Activated CD4-positive, alpha-beta T cell treated with anti-CD3 and anti-CD28 coated beads for 36 hours (primary cell): Measurements from ENCODE around the gene MAPRE2. TPM values are rescaled to one million over a fixed set of nuclear protein-coding genes. Genes with fewer than 3 reads are reported as not detected.

Experiments
- ATAC-seq: fragments of 200-7000 bp; cut with Tn5 transposase; one replicate; pipeline ENCODE4 v1.10.0; 2021; ENCODE audit warnings: mild to moderate bottlenecking, moderate library complexity
- CTCF ChIA-PET: fragments of 350-600 bp; sonication (Branson Sonifier 250); formaldehyde crosslinking; loops from one replicate; lab custom pipeline; 2021; ENCODE audit warnings: antibody characterized with exemption; lab: Charles Lee
- POLR2A ChIA-PET: fragments of 350-600 bp; sonication (Branson Sonifier 250); formaldehyde crosslinking; loops from one replicate; lab custom pipeline; 2021; ENCODE audit warnings: antibody characterized with exemption, inconsistent platforms; lab: Charles Lee
- DNase-seq: peaks from one replicate; pipeline ENCODE4 v3.0.0-alpha.2; 2020
- H3K27ac Mint-ChIP-seq: one replicate; pipeline ENCODE4 v1.8.0; 2021; ENCODE audit warnings: mixed read lengths
- H3K27me3 Mint-ChIP-seq: one replicate; pipeline ENCODE4 v1.8.0; 2021; ENCODE audit warnings: mixed read lengths
- H3K36me3 Mint-ChIP-seq: one replicate; pipeline ENCODE4 v1.8.0; 2021; ENCODE audit warnings: low read depth, mixed read lengths
- H3K4me1 Mint-ChIP-seq: one replicate; pipeline ENCODE4 v1.8.0; 2021; ENCODE audit warnings: mixed read lengths
- H3K4me3 Mint-ChIP-seq: one replicate; pipeline ENCODE4 v1.8.0; 2021; ENCODE audit warnings: mild to moderate bottlenecking, moderate library complexity, mixed read lengths
- H3K9me3 Mint-ChIP-seq: one replicate; pipeline ENCODE4 v1.8.0; 2021; ENCODE audit warnings: low read depth, mixed read lengths
- intact Hi-C, 2 experiments: fragments of 100-400 bp; cut with DNase I in 1 of 2; cut with micrococcal nuclease in 1 of 2; formaldehyde crosslinking; loops; one replicate each; pipeline versions ENCODE4 v1.14.2 to v1.15.1; 2022 to 2024; cut with DNase I, micrococcal nuclease
- total RNA-seq, 2 experiments: library from RNA; stranded (reverse); gene quantifications; one replicate each; pipeline ENCODE4 v1.2.3, GENCODE V29; 2021

MAPRE2 gene
- 10 to 100 TPM; 59.4 to 83.8 TPM for total RNA-seq

DNA sequence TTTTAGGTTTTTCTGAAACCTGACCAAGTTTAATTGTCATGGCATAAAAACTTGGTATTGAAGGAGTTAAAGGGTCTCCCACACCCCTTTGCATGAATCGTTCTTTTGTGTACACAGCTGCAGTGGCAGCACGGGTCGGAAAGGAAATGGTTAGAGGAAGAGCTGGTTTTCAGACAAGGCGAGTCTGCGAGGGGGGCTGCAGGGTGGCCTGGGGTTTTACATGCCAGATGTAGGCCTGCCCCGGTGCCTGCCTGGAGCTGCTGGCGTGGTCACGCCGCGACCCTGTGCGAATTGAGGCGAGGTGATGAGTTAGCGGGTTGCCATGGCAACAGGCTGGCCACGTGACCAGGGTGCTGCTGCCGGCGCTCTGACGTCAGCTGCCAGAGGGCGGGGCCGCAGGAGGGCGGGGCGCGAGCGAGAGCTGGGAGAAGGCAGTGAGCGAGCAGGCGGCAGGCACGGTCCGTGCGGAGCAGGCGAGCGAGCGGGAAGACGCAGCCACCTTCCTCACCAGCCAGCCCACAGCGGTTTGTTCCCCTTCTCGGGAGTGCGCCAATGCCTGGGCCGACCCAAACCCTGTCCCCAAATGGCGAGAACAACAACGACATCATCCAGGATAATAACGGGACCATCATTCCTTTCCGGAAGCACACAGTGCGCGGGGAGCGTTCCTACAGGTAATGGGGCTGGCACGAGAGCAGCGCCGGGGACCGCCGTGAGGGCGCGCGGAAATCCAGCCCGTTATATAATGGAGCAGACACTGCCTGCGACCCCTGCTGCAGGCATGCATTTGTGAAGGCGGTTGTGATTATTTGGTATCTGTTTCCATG lies at the start of gene MAPRE2:
Gene MAPRE2 (plus strand): TSS at position 426 of the 827 bp plus-strand sequence. CDS start 127 bp downstream, at position 553.
- Mint-ChIP-seq H3K27me3 (no peaks in the 10 kb centered on the region), H3K27ac (peak within 1 kb of the TSS; percentile 98), H3K36me3 (no peaks in the 10 kb centered on the region), H3K4me3 (peak within 1 kb of the TSS; percentile 97), H3K4me1 (peaks cover 57% of the 10 kb centered on the region), H3K9me3 (no peaks in the 10 kb centered on the region)
- ChIA-PET POLR2A (interaction anchor here (0.5 to 1.3 kb wide), 7 partner anchors 9 to 183 kb away, joined by 3 to 18 read pairs (median 4); no protein-coding TSS in a partner anchor), CTCF (interaction anchor here (0.6 to 5.4 kb wide), 4 partner anchors 13 to 136 kb away, joined by 3 to 72 read pairs (median 4); no protein-coding TSS in a partner anchor)
- intact Hi-C loops: loop anchor here (1.0 to 5.0 kb wide), 14 partner anchors 11 to 1088 kb away; partner anchors contain the start of genes ZNF24 (in 2 of the 2), ELP2 (in 1 of the 2), INO80C (in 1 of the 2) and RMP24 (in 1 of the 2)
- peak; percentile 100 for DNase-seq
- peak; percentile 76 for ATAC-seq

GRCh38 chr18:34991561-34991960 lies 49.7 kb upstream of the MAPRE2 start:
- H3K27ac Mint-ChIP-seq: no peak overlapping the region
- no peak overlapping the region for H3K4me3 Mint-ChIP-seq
- no peaks in the 10 kb centered on the region for H3K9me3 Mint-ChIP-seq
- H3K4me1 Mint-ChIP-seq: peaks cover 6% of the 10 kb centered on the region
- CTCF ChIA-PET: interaction anchor here (0.6 to 1.5 kb wide), 3 partner anchors 10 to 15 kb away, joined by 3 to 5 read pairs (median 3); no protein-coding TSS in a partner anchor
- intact Hi-C loops: no loop called here
- no peaks in the 10 kb centered on the region for H3K36me3 Mint-ChIP-seq
- no peak for ATAC-seq
- POLR2A ChIA-PET: no interaction called here
- no peaks in the 10 kb centered on the region for H3K27me3 Mint-ChIP-seq
- DNase-seq: no peak

GRCh38 chr18:34993289-34993688 lies 47.9 kb upstream of the MAPRE2 start:
- POLR2A ChIA-PET: interaction anchor here (1.0 kb wide), 1 partner anchor 48 kb away, joined by 3 read pairs; the partner anchor contains the start of gene MAPRE2

DNA sequence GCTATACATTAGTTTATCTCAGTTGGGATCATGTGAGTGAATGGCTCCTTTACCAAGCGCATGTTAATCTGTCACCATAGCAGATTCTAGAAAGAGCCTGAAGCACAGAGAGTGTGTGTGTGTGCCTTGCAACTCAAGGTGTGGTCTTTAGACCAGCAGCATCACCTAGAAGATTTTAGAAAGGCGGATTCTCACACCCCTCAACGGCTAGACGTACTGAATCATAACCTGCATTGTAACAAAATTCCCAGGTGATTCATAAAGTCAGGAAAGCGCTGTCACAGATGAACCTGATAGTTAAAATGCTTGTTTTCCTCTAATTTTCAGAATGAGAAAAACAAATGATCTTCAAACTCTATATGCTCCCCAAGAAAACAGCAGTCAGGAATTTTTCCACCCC lies 45.5 kb upstream of the MAPRE2 start:
- intact Hi-C loops: no loop called here
- Mint-ChIP-seq H3K27ac (no peak overlapping the region), H3K4me3 (no peak overlapping the region), H3K36me3 (no peaks in the 10 kb centered on the region), H3K27me3 (no peaks in the 10 kb centered on the region), H3K4me1 (peaks cover 6% of the 10 kb centered on the region), H3K9me3 (no peaks in the 10 kb centered on the region)
- DNase-seq (no peak), ATAC-seq (no peak)
- CTCF ChIA-PET: interaction anchor here (1.9 kb wide), 1 partner anchor 148 kb away, joined by 7 read pairs; no protein-coding TSS in a partner anchor
- POLR2A ChIA-PET: no interaction called here

More at GRCh38 chr18:34993289-34993688, 47.9 kb upstream of the MAPRE2 start:
- Mint-ChIP-seq H3K36me3 (no peaks in the 10 kb centered on the region), H3K27ac (no peak overlapping the region), H3K4me3 (no peak overlapping the region), H3K9me3 (no peaks in the 10 kb centered on the region), H3K4me1 (peaks cover 6% of the 10 kb centered on the region), H3K27me3 (no peaks in the 10 kb centered on the region)
- DNase-seq (no peak), ATAC-seq (peak; percentile 87)
- CTCF ChIA-PET: interaction anchor here (0.7 to 1.5 kb wide), 3 partner anchors 13 to 330 kb away, joined by 3 to 6 read pairs (median 5); no protein-coding TSS in a partner anchor
- intact Hi-C loops: no loop called here

DNA sequence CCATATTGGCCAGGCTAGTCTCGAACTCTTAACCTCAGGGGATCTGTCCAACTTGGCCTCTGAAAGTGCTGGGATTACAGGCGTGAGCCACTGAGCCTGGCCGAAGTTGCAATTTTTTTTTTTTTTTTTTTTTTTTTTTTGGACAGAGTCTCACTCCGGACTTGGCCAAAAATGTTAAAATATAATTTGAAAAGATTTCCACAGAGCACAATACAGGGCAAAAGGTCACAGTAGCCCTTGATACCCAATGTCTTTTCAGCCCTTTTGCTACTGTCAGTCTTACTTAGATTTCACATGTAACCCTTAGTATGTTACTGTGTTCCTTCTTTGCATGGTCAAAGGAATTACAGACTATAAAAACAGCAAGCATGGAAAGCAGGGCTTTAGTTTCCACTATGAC lies 42.6 kb upstream of the MAPRE2 start:
- Mint-ChIP-seq H3K9me3 (no peaks in the 10 kb centered on the region), H3K4me1 (peaks cover under 1% of the 10 kb centered on the region), H3K36me3 (no peaks in the 10 kb centered on the region), H3K27me3 (no peaks in the 10 kb centered on the region), H3K27ac (no peak overlapping the region), H3K4me3 (no peak overlapping the region)
- DNase-seq (no peak), ATAC-seq (no peak)
- intact Hi-C loops: no loop called here
- ChIA-PET POLR2A (interaction anchor here (0.6 kb wide), 1 partner anchor 61 kb away, joined by 6 read pairs; no protein-coding TSS in a partner anchor), CTCF (no interaction called here)

- ATAC-seq: no peak
- POLR2A ChIA-PET: no interaction called here
- H3K36me3 Mint-ChIP-seq: no peaks in the 10 kb centered on the region
- DNase-seq: no peak
- no peak overlapping the region for H3K27ac Mint-ChIP-seq
- no peaks in the 10 kb centered on the region for H3K27me3 Mint-ChIP-seq
- intact Hi-C loops: loop anchor here in 1 of 2 experiments (10.0 kb wide), 1 partner anchor 355 kb away; no protein-coding TSS in a partner anchor
- no peaks in the 10 kb centered on the region for H3K4me1 Mint-ChIP-seq
- H3K4me3 Mint-ChIP-seq: no peak overlapping the region
- CTCF ChIA-PET: interaction anchor here (0.7 to 1.5 kb wide), 4 partner anchors 9 to 355 kb away, joined by 3 to 4 read pairs (median 3); no protein-coding TSS in a partner anchor
- no peaks in the 10 kb centered on the region for H3K9me3 Mint-ChIP-seq
Measured at GRCh38 chr18:34999756-35000289, 41.4 kb upstream of the MAPRE2 start.

GRCh38 chr18:35000457-35000856 lies 40.8 kb upstream of the MAPRE2 start:
- DNase-seq (no peak), ATAC-seq (no peak)
- Mint-ChIP-seq H3K9me3 (no peaks in the 10 kb centered on the region), H3K27ac (no peak overlapping the region), H3K27me3 (no peaks in the 10 kb centered on the region), H3K36me3 (no peaks in the 10 kb centered on the region), H3K4me1 (no peaks in the 10 kb centered on the region), H3K4me3 (no peak overlapping the region)
- intact Hi-C loops: loop anchor here in 1 of 2 experiments (10.0 kb wide), 1 partner anchor 354 kb away; no protein-coding TSS in a partner anchor
- POLR2A ChIA-PET: no interaction called here
- CTCF ChIA-PET: interaction anchor here (0.7 to 1.5 kb wide), 3 partner anchors 9 to 143 kb away, joined by 3 to 4 read pairs (median 3); no protein-coding TSS in a partner anchor

DNA sequence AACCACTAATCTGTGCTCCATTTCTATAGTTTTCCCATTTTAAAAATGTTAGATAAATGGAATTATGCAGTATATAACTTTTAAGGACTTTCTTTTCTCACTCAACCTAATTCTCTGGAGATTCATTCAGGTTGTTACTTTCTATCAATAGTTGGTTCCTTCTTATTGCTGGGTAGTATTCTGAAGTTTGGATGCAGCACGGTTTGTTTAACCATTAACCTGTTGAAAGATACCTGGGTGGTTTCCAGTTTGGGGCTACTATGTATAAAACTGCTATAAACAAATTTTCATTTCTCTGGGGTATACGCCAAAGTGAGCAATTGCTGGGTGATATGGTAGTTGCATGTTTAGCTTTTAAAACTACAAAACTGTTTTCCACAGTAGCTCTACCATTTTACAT lies 39.1 kb upstream of the MAPRE2 start:
- H3K27ac Mint-ChIP-seq: no peak overlapping the region
- H3K4me1 Mint-ChIP-seq: no peaks in the 10 kb centered on the region
- H3K36me3 Mint-ChIP-seq: no peaks in the 10 kb centered on the region
- ATAC-seq: no peak
- DNase-seq: no peak
- ChIA-PET CTCF (no interaction called here), POLR2A (no interaction called here)
- no peaks in the 10 kb centered on the region for H3K9me3 Mint-ChIP-seq
- H3K27me3 Mint-ChIP-seq: no peaks in the 10 kb centered on the region
- no peak overlapping the region for H3K4me3 Mint-ChIP-seq
- intact Hi-C loops: loop anchor here in 1 of 2 experiments (10.0 kb wide), 1 partner anchor 353 kb away; no protein-coding TSS in a partner anchor

GRCh38 chr18:35005963-35006577 lies 35.1 kb upstream of the MAPRE2 start:
- no peak overlapping the region for H3K4me3 Mint-ChIP-seq
- H3K36me3 Mint-ChIP-seq: no peaks in the 10 kb centered on the region
- ATAC-seq (peak; percentile 94), DNase-seq (no peak)
- POLR2A ChIA-PET: no interaction called here
- intact Hi-C loops: loop anchor here (1.0 to 10.0 kb wide), 4 partner anchors 36 to 349 kb away; partner anchors contain the start of gene MAPRE2 (in 1 of the 2)
- CTCF ChIA-PET: interaction anchor here (0.7 to 1.7 kb wide), 21 partner anchors 11 to 375 kb away, joined by 3 to 8 read pairs (median 4); partner anchors contain the start of gene MAPRE2
- H3K27me3 Mint-ChIP-seq: no peaks in the 10 kb centered on the region
- no peaks in the 10 kb centered on the region for H3K9me3 Mint-ChIP-seq
- H3K4me1 Mint-ChIP-seq: no peaks in the 10 kb centered on the region
- H3K27ac Mint-ChIP-seq: no peak overlapping the region

GRCh38 chr18:35010156-35010555 lies 31.1 kb upstream of the MAPRE2 start:
- Mint-ChIP-seq H3K4me1 (no peaks in the 10 kb centered on the region), H3K36me3 (no peaks in the 10 kb centered on the region), H3K4me3 (no peak overlapping the region), H3K9me3 (no peaks in the 10 kb centered on the region), H3K27ac (no peak overlapping the region), H3K27me3 (no peaks in the 10 kb centered on the region)
- DNase-seq: no peak
- intact Hi-C loops: no loop called here
- no peak for ATAC-seq
- ChIA-PET CTCF (interaction anchor here (0.8 to 1.8 kb wide), 7 partner anchors 11 to 345 kb away, joined by 3 to 6 read pairs (median 4); no protein-coding TSS in a partner anchor), POLR2A (no interaction called here)
